Activated CD8-positive, alpha-beta T cell treated with anti-CD3 and anti-CD28 coated beads, Interleukin-2, amount 10 ng/mL, durations not matched to agents 7 days and 5 days (primary cell): ENCODE results near the gene DCST2. TPM values are rescaled to one million over a fixed set of nuclear protein-coding genes. Genes with fewer than 3 reads are reported as not detected.

Experiments
- ATAC-seq: fragments of 150-1000 bp; cut with Tn5 transposase; one replicate; pipeline ENCODE4 v1.10.0; 2021; ENCODE audit warnings: moderate library complexity
- CTCF ChIA-PET: fragments of 350-600 bp; sonication (Branson Sonifier 250); formaldehyde crosslinking; loops from one replicate; lab custom pipeline; 2021; ENCODE audit warnings: antibody characterized with exemption; lab: Charles Lee
- POLR2A ChIA-PET: fragments of 350-600 bp; sonication (Branson Sonifier 250); formaldehyde crosslinking; loops from one replicate; lab custom pipeline; 2021; ENCODE audit warnings: antibody characterized with exemption; lab: Charles Lee
- DNase-seq: peaks from one replicate; pipeline ENCODE4 v3.0.0-alpha.2; 2020
- H3K27ac Mint-ChIP-seq: one replicate; pipeline ENCODE4 v1.8.0; 2021; ENCODE audit warnings: mild to moderate bottlenecking, mixed read lengths
- H3K27me3 Mint-ChIP-seq: one replicate; pipeline ENCODE4 v1.8.0; 2021; ENCODE audit warnings: low read depth, mixed read lengths
- H3K36me3 Mint-ChIP-seq: one replicate; pipeline ENCODE4 v1.8.0; 2021; ENCODE audit warnings: low read depth, mixed read lengths
- H3K4me1 Mint-ChIP-seq: one replicate; pipeline ENCODE4 v1.8.0; 2021; ENCODE audit warnings: low read depth, mixed read lengths
- H3K4me3 Mint-ChIP-seq: one replicate; pipeline ENCODE4 v1.8.0; 2021; ENCODE audit warnings: mild to moderate bottlenecking, mixed read lengths
- H3K9me3 Mint-ChIP-seq: one replicate; pipeline ENCODE4 v1.8.0; 2022; ENCODE audit warnings: mixed read lengths; ENCODE audit not compliant: insufficient read depth
- total RNA-seq, 2 experiments: library from RNA; stranded (reverse); gene quantifications; one replicate each; pipeline ENCODE4 v1.2.3, GENCODE V29; 2021

The DCST2 gene
- total RNA-seq, 2 experiments from 2014 or later: 0.24 to 0.37 TPM

DNA sequence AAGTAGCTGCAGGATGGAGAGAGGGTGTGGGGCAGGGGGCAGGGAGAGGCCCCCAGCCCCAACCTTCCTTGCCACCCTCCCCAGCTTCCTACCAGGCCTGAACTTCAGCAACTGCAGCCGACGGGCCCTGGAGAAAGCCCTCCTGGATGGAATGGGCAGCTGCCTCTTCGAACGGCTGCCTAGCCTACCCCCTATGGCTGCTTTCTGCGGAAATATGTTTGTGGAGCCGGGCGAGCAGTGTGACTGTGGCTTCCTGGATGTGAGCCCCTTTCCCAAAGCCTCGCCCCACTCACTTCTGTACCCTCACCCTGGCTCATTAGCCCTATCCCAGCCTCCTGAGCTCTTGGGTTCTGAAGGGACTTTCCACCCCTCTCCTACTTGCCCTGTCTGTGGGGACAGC is 23.5 kb upstream of the DCST2 start:
- Mint-ChIP-seq H3K27me3 (no peaks in the 10 kb centered on the region), H3K36me3 (peaks cover 20% of the 10 kb centered on the region), H3K27ac (no peak overlapping the region), H3K4me1 (peaks cover 21% of the 10 kb centered on the region), H3K9me3 (no peaks in the 10 kb centered on the region), H3K4me3 (no peak overlapping the region)
- DNase-seq (no peak), ATAC-seq (no peak)
- POLR2A ChIA-PET: interaction anchor here (0.7 kb wide), 1 partner anchor 39 kb away, joined by 3 read pairs; no protein-coding TSS in a partner anchor
- CTCF ChIA-PET: interaction anchor here (0.8 to 13.8 kb wide), 7 partner anchors 10 to 497 kb away, joined by 3 to 205 read pairs (median 6); no protein-coding TSS in a partner anchor

- H3K27ac Mint-ChIP-seq: peak overlapping the region; percentile 74
- DNase-seq: no peak
- CTCF ChIA-PET: interaction anchor here (1.0 to 13.8 kb wide), 5 partner anchors 10 to 115 kb away, joined by 3 to 205 read pairs (median 57); no protein-coding TSS in a partner anchor
- no peaks in the 10 kb centered on the region for H3K27me3 Mint-ChIP-seq
- H3K4me3 Mint-ChIP-seq: peak overlapping the region; percentile 83
- H3K36me3 Mint-ChIP-seq: peaks cover 16% of the 10 kb centered on the region
- ATAC-seq: no peak
- peaks cover 31% of the 10 kb centered on the region for H3K4me1 Mint-ChIP-seq
- POLR2A ChIA-PET: interaction anchor here (0.8 kb wide), 1 partner anchor 100 kb away, joined by 3 read pairs; no protein-coding TSS in a partner anchor
- H3K9me3 Mint-ChIP-seq: no peaks in the 10 kb centered on the region
These were observed 20.0 kb upstream of the DCST2 start for GRCh38 chr1:155053531-155054105.

DNA sequence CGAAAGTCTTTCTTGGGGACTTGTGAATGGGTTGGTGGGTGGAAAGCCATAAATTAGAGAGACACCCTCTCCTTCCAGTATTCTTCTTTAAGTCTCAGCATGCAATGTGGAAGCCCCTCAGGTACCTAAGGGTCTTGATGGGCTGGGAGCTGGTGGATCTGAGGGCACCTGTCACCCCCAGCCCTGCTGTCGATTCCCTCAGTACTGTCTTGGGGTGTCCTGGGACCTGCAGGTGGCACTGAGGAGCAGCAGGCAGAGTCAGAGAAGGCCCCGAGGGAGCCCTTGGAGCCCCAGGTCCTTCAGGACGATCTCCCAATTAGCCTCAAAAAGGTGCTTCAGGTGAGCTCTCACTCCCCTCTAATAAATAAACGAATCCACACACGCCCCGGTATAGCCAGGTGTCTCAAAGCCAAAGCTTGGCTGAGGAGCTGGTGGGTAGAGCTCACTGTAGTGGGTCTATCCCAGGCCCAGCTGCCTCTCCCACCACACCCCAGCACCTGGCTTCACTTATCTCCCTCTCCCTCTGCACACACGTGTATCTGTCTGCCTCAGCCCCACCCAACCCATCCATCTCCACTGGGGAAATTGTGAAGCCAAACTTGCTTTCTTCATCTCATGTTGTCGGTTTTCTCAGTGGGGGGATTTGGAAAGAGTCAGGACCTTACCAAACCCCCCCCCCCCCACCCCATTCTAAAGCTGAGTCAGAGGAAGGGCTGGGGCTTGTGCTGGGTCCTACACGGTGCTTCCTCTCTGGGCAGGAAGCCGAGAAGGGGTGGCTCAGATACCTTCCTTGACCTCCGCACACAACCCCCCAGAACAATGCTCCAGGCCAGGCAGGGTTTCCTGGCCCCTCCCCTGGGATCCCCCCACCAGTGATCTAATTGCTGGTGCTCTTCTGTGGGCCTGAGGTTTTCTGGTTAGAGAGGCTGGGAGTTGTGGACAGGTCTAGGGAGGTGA is 19.1 kb upstream of the DCST2 start:
- ChIA-PET CTCF (interaction anchor here (0.8 to 13.8 kb wide), 10 partner anchors 8 to 91 kb away, joined by 3 to 205 read pairs (median 20); partner anchors contain the start of genes CKS1B, EFNA4 and PYGO2), POLR2A (interaction anchor here (0.6 kb wide), 1 partner anchor 22 kb away, joined by 3 read pairs; no protein-coding TSS in a partner anchor)
- Mint-ChIP-seq H3K4me1 (peaks cover 31% of the 10 kb centered on the region), H3K9me3 (no peaks in the 10 kb centered on the region), H3K27me3 (no peaks in the 10 kb centered on the region), H3K27ac (peak overlapping the region; percentile 74), H3K4me3 (peak overlapping the region; percentile 83), H3K36me3 (peaks cover 11% of the 10 kb centered on the region)
- peak; percentile 20 for ATAC-seq
- DNase-seq: peak; percentile 51

GRCh38 chr1:155051777-155052398 is 18.3 kb upstream of the DCST2 start:
- Mint-ChIP-seq H3K4me1 (peaks cover 31% of the 10 kb centered on the region), H3K36me3 (peaks cover 7% of the 10 kb centered on the region), H3K27ac (peak overlapping the region; percentile 74), H3K9me3 (no peaks in the 10 kb centered on the region), H3K27me3 (no peaks in the 10 kb centered on the region), H3K4me3 (peak overlapping the region; percentile 83)
- CTCF ChIA-PET: interaction anchor here (0.9 to 13.8 kb wide), 16 partner anchors 8 to 123 kb away, joined by 3 to 205 read pairs (median 10); partner anchors contain the start of genes CKS1B, EFNA4, FLAD1 and KRTCAP2
- DNase-seq (peak; percentile 56), ATAC-seq (peak; percentile 18)
- POLR2A ChIA-PET: interaction anchor here (0.6 to 1.9 kb wide), 5 partner anchors 8 to 956 kb away, joined by 3 to 7 read pairs (median 3); partner anchors contain the start of gene CKS1B

- Mint-ChIP-seq H3K27ac (peak overlapping the region; percentile 64), H3K36me3 (peaks cover 3% of the 10 kb centered on the region), H3K27me3 (no peaks in the 10 kb centered on the region), H3K4me1 (peaks cover 31% of the 10 kb centered on the region), H3K9me3 (no peaks in the 10 kb centered on the region), H3K4me3 (peak overlapping the region; percentile 83)
- ATAC-seq (no peak), DNase-seq (no peak)
- ChIA-PET POLR2A (interaction anchor here (0.7 to 1.9 kb wide), 4 partner anchors 8 to 95 kb away, joined by 3 to 7 read pairs (median 4); partner anchors contain the start of genes CKS1B and PBXIP1), CTCF (interaction anchor here (0.6 to 13.8 kb wide), 36 partner anchors 8 to 586 kb away, joined by 3 to 205 read pairs (median 4); partner anchors contain the start of genes EFNA4, FLAD1, KRTCAP2 and PBXIP1)
These were observed 17.8 kb upstream of the DCST2 start for GRCh38 chr1:155051342-155051776.

GRCh38 chr1:155050560-155051341 is 17.2 kb upstream of the DCST2 start, which contains the start of gene ADAM15:
Gene ADAM15, plus strand, starts transcription at chr1:155051316. Its CDS starts 71 bp downstream, at chr1:155051387.
- ChIA-PET POLR2A (interaction anchor here (0.5 to 1.9 kb wide), 5 partner anchors 9 to 95 kb away, joined by 3 to 7 read pairs (median 3); partner anchors contain the start of genes CKS1B and PBXIP1), CTCF (interaction anchor here (0.6 to 13.8 kb wide), 36 partner anchors 7 to 586 kb away, joined by 3 to 205 read pairs (median 4); partner anchors contain the start of genes EFNA4, FLAD1, KRTCAP2 and PBXIP1)
- peak; percentile 89 for ATAC-seq
- no peaks in the 10 kb centered on the region for H3K36me3 Mint-ChIP-seq
- H3K27ac Mint-ChIP-seq: peak within 1 kb of the TSS; percentile 85
- peak; percentile 81 for DNase-seq
- no peaks in the 10 kb centered on the region for H3K9me3 Mint-ChIP-seq
- H3K4me3 Mint-ChIP-seq: peak within 1 kb of the TSS; percentile 83
- H3K27me3 Mint-ChIP-seq: peaks cover under 1% of the 10 kb centered on the region
- peaks cover 31% of the 10 kb centered on the region for H3K4me1 Mint-ChIP-seq

DNA sequence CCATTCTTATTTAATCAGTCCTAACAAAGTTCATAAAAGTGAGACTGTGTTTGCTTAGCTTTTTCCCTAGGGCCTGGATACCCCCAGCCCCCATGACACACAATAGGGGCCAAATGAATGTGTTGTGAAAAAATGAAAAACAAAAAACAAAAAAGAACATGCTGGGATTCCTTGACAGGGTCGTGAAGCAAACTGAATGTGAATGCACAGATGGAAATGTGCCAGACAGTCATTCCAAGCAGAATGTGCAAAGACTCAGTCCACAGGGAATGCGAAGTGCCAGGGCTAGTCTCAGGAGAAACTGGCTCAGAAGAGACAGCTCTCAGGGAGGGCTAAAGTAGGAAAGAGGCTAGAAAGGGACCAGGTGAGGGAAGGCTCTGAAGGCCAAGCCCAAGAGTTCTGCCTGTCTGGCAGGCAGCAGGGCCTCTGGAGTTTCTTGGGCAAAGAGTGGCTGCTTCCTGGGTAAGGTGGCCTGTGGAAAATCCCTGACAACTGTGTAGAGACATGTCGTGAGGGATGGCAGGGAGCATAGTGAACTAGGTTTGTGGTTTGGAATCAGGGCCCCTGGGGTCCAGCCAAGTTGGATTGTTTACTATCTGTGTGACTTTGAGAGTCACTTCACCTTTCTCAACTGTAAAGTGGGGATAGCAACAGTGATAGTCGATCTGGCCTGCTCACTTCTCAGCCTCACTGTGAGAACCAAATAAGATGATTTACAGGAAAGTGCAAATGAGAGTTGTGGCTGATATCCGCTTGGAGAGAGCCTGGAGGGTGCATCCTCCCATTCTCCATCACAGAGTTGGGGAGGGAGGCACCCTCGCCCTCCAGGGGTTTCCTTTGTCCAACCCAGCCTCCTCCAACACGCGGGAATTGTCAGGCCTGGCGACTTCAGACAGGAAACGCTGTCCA is 16.3 kb upstream of the DCST2 start:
- Mint-ChIP-seq H3K27me3 (peaks cover 3% of the 10 kb centered on the region), H3K4me1 (peaks cover 38% of the 10 kb centered on the region), H3K9me3 (no peaks in the 10 kb centered on the region), H3K27ac (peak overlapping the region; percentile 68), H3K36me3 (no peaks in the 10 kb centered on the region), H3K4me3 (peak overlapping the region; percentile 83)
- POLR2A ChIA-PET: interaction anchor here (1.9 kb wide), 1 partner anchor 10 kb away, joined by 7 read pairs; no protein-coding TSS in a partner anchor
- ATAC-seq (no peak), DNase-seq (no peak)
- CTCF ChIA-PET: interaction anchor here (0.8 to 13.8 kb wide), 17 partner anchors 6 to 113 kb away, joined by 3 to 205 read pairs (median 11); partner anchors contain the start of genes ADAM15, EFNA4, FLAD1 and PBXIP1

DNA sequence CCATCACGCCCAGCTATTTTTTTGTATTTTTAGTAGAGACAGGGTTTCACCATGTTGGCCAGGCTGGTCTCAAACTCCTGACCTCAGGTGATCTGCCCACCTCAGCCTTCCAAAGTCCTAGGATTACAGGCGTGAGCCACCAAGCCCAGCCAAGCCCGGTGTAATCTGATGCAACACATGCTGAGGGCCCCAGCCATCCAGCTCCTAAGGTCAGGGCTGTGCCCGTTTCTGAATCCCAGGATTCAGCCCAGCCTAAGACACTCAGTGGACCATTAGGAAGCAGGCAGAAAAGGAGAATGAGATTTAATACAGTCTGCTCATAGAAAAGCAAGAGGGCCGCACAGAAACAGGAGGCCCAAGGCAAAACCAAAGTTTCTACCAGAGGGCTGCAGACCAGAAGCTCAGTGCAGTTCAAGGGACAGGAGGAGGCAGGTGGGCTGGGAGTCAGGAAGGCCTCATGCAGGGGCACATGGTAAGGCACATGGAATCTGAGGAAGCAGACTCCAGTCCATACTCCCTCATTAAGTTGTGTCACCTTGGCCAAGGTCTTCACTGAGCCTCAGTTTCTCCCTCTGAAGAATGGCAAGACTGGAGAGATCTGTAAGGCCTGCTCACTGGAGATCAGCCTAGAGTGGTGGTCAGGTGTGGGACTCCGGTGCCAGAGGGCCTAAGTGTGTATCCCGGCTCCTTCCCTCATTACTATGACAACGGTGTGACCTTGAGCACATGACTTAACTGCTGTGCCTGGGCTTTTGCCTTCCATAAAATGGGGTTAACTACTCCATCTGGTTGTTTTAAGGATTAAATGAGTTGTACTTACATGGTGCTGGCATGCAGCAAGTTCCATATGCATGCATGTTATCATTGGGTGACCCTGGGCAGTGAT is 15.1 kb upstream of the DCST2 start:
- ChIA-PET POLR2A (no interaction called here), CTCF (interaction anchor here (0.8 to 12.9 kb wide), 4 partner anchors 8 to 66 kb away, joined by 3 to 205 read pairs (median 36); partner anchors contain the start of genes ADAM15, EFNA4 and FLAD1)
- Mint-ChIP-seq H3K27ac (no peak overlapping the region), H3K4me3 (no peak overlapping the region), H3K36me3 (no peaks in the 10 kb centered on the region), H3K27me3 (peaks cover 3% of the 10 kb centered on the region), H3K9me3 (no peaks in the 10 kb centered on the region), H3K4me1 (peaks cover 44% of the 10 kb centered on the region)
- DNase-seq (no peak), ATAC-seq (no peak)
